GM12891 (cell line): ENCODE measurements around the gene TBC1D1.
"Not testable (repeated sequence)": the region's sequence is repeated elsewhere in the genome, so short reads cannot be mapped to it uniquely, and the experiment has no call there.

ENCODE experiments used
- POLR2A ChIP-seq: IDR thresholded peaks from 2 replicates; pipeline ENCODE4 v1.6.1; 2011; ENCODE audit warnings: low read depth, low read length, control low read depth
- POLR2AphosphoS5 ChIP-seq: IDR thresholded peaks from 2 replicates; pipeline ENCODE4 v1.6.1; 2011; ENCODE audit warnings: low read depth, low read length, control low read depth
- TAF1 ChIP-seq: IDR thresholded peaks from 2 replicates; pipeline ENCODE4 v1.6.1; 2011; ENCODE audit warnings: low read depth, low read length, control low read depth

- not testable (repeated sequence) for TF ChIP-seq POLR2A, POLR2AphosphoS5, TAF1
Measured at GRCh38 chr4:38020961-38021360, 130.1 kb downstream of the TBC1D1 start.
